GM06990 (cell line): ENCODE measurements around the gene CPEB3.

Experiments used
- DNase-seq: peaks from one replicate; pipeline ENCODE4 v3.0.0-alpha.2; 2011; ENCODE audit not compliant: insufficient read length; ENCODE audit errors: extremely low read depth
- H3K27me3 ChIP-seq: replicated peaks from 2 replicates; pipeline ENCODE4 v1.6.0; 2011; ENCODE audit warnings: low read length; ENCODE audit not compliant: control insufficient read depth, insufficient read depth
- H3K36me3 ChIP-seq: 2 replicates; pipeline ENCODE4 v1.5.1; 2011; ENCODE audit warnings: low read length; ENCODE audit not compliant: control insufficient read depth, insufficient read depth
- H3K4me3 ChIP-seq: replicated peaks from 2 replicates; pipeline ENCODE4 v1.5.1; 2011; ENCODE audit warnings: low read depth, mild to moderate bottlenecking, control low read depth, low read length
- TF ChIP-seq, protein P1 (sequence below): IDR thresholded peaks from 2 replicates; pipeline ENCODE4 v1.5.1; 2011; ENCODE audit warnings: low read length, control low read depth, mild to moderate bottlenecking, inconsistent platforms; ENCODE audit not compliant: insufficient read depth, poor library complexity, severe bottlenecking

CPEB3 gene

DNA sequence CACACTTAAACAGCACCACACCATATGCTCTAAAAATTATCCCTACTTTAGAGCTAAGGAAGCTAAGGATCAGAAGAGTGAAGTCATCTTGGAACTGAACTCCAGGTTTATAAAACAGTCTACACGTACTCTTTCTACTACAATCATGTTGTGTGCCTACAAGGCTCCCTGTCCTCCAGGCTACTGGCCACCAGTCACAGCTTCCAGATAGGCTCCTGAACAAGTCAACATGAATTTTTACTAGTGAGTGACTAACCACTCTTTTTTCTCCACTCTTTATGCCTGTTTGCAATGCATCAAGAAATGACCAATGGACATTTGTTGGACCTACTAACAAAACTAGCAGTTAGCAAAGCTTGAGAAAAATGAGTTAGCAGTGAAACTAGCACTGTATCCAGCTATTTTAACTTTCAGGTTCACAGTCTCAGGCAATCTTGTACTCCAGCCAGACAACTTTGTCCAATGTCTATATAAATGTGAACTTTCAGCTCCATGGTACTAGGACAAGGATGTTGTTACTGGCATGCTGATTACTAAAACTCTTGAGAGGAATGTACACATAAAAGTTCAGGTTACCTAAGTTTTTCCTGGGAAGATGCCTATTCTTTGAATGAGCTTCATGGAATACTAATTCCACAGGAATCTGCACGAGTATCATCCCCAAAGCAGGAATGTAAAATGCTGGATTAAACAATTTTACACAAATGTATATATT, 187.3 kb downstream of the CPEB3 start:
- no peak for DNase-seq
- H3K36me3 ChIP-seq = no peaks in the 10 kb centered on the region
- H3K27me3 ChIP-seq = no peaks in the 10 kb centered on the region
- no peak overlapping the region for H3K4me3 ChIP-seq
- TF ChIP-seq, protein P1, sequence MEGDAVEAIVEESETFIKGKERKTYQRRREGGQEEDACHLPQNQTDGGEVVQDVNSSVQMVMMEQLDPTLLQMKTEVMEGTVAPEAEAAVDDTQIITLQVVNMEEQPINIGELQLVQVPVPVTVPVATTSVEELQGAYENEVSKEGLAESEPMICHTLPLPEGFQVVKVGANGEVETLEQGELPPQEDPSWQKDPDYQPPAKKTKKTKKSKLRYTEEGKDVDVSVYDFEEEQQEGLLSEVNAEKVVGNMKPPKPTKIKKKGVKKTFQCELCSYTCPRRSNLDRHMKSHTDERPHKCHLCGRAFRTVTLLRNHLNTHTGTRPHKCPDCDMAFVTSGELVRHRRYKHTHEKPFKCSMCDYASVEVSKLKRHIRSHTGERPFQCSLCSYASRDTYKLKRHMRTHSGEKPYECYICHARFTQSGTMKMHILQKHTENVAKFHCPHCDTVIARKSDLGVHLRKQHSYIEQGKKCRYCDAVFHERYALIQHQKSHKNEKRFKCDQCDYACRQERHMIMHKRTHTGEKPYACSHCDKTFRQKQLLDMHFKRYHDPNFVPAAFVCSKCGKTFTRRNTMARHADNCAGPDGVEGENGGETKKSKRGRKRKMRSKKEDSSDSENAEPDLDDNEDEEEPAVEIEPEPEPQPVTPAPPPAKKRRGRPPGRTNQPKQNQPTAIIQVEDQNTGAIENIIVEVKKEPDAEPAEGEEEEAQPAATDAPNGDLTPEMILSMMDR = no peak

GRCh38 chr10:92102601-92103213, 188.2 kb downstream of the CPEB3 start:
- no peak overlapping the region for H3K4me3 ChIP-seq
- H3K36me3 ChIP-seq = no peaks in the 10 kb centered on the region
- DNase-seq = no peak
- TF ChIP-seq, protein P1 = no peak
- H3K27me3 ChIP-seq = no peaks in the 10 kb centered on the region

- TF ChIP-seq, protein P1 = no peak
- no peaks in the 10 kb centered on the region for H3K27me3 ChIP-seq
Observed at GRCh38 chr10:92094960-92095359, 195.9 kb downstream of the CPEB3 start.

DNA sequence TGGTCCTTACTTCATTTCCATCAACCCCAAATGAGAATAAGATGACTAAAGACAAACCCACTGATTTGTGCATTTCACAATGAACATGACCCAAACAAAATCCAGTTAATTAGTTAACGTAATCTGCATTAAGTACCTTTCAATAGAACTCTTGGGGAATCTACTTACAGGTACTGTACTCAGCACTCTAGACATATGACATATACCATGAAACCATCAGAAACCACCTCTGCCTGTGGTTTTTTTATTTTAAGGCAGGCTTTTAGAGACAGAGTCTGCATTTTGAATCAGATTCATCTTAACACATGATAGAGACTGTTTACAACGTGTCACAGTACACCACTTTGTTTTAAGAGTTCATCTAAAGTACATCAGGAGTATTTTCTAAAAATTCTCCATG, 198.9 kb downstream of the CPEB3 start:
- Histone ChIP-seq H3K36me3 (no peaks in the 10 kb centered on the region), H3K4me3 (no peak overlapping the region), H3K27me3 (no peaks in the 10 kb centered on the region)
- no peak for DNase-seq
- TF ChIP-seq, protein P1 = no peak

More at GRCh38 chr10:92094960-92095359, 195.9 kb downstream of the CPEB3 start:
- no peak for DNase-seq
- no peak overlapping the region for H3K4me3 ChIP-seq
- H3K36me3 ChIP-seq = no peaks in the 10 kb centered on the region

DNA sequence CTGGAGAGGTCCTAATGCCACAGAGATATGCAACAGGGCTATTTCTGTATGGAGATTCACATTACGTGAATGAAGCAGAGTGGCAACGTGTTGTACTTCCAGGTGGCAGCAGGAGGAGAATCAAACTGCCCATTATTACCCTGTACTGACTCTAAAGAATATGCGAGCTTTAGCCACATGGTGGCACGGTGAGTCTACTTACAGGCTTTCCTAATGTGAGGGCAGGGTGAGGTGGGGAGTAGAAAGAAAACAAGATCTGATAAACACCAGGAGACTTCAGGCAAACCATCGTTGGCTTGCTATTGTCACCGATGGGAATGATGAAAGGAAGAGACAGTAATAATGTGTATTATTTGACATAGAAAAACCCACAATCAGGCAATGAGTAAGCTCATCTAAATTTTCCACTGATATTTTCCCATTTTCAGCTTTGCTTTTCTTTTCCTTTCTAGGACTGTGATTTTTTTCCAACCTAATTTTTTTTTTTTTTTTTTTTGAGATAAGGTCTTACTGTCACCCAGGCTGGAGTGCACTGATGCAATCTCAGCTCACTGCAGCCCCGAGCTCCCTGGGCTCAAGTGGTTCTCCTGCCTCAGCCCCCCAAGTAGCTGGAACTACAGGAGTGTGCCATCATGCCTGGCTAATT, 203.0 kb downstream of the CPEB3 start:
- no peaks in the 10 kb centered on the region for H3K36me3 ChIP-seq
- no peaks in the 10 kb centered on the region for H3K27me3 ChIP-seq
- TF ChIP-seq, protein P1 = peak; percentile 75
- DNase-seq = peak; percentile 58
- no peak overlapping the region for H3K4me3 ChIP-seq
